HG03521 (cell line): ENCODE measurements around the gene VAV3.

Experiments
- ATAC-seq: cut with Tn5 transposase; IDR thresholded peaks from one replicate; pipeline ENCODE4 v1.9.1; 2021; ENCODE audit warnings: mild to moderate bottlenecking, moderate library complexity; ENCODE audit not compliant: unreplicated experiment

VAV3 gene

DNA sequence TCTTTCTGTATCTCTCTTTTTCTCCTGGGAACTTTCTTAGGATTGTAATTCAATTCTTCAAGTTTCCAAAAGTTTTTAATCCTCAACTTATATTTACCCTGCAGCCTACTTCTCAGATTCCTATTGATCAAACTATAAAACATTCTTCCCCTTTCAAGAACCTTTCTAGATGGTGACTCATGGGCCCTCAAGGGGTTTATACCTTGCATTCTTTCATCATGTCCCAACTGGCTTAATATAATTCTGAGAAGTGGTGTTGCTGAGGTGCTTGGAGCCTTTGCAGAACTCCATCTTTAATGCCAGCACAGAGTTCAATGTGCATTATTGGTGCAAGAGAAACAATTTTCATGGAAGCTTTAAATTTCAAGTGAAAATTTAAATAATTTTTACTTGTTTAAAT is 273.4 kb downstream of the VAV3 start:
- ATAC-seq, result no peak

DNA sequence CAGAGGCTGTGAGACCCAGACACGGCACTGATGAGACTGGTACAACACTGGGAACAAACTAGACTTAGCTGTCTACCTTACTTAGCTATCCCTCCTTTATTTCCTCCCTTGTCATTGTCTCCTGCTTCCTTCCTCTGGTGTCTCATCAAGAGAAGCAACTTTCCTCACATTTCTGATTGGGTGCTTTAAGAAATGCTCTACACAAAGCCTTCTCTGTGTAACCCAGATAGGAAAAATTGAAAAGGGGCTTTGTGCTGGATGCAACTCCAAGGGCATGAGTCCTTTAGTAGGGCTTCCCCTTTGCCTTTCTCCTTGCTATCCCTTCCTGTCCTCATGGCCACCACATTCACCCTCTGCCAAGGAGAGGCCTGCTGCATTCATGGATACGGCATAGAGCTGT is 274.5 kb downstream of the VAV3 start:
- no peak for ATAC-seq

DNA sequence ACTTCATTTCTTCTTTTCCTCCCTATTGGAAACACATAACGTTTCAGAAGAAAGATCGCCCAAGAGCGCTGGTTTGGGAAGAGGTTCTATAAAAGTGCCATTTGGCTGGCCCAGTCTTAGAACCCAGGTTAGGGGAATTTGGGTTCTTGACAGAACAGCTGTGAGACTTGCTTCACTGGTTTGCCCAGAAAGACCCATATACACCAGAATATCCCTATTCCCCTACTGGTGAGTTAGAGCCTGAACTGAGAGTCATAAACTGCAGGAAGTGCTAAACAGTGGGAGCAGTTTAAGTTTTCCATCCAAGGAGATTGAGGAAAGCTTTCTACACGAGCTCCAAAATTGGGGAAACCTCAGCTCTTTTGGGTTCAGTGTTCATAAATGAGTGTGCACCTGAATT is 275.2 kb downstream of the VAV3 start:
- ATAC-seq, result no peak

DNA sequence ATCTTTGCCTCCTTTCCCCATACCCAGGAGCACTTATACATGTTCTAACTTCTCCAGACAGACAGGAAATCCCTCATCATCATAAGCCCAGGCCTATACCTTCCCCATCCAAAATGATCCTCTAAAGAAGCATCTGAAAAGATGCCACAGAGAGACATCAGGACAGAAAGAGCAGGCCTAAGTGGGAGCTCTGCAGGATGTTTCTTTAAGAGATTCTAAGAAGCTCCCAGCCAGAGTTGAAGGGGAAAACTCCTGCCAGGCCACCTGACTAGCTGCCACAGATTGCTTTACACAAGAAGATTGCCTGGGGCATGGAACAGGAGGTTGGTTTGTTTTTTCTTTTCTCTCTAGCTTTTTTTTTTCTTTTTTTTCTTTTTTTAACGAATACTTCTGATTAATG is 275.8 kb downstream of the VAV3 start:
- no peak for ATAC-seq

DNA sequence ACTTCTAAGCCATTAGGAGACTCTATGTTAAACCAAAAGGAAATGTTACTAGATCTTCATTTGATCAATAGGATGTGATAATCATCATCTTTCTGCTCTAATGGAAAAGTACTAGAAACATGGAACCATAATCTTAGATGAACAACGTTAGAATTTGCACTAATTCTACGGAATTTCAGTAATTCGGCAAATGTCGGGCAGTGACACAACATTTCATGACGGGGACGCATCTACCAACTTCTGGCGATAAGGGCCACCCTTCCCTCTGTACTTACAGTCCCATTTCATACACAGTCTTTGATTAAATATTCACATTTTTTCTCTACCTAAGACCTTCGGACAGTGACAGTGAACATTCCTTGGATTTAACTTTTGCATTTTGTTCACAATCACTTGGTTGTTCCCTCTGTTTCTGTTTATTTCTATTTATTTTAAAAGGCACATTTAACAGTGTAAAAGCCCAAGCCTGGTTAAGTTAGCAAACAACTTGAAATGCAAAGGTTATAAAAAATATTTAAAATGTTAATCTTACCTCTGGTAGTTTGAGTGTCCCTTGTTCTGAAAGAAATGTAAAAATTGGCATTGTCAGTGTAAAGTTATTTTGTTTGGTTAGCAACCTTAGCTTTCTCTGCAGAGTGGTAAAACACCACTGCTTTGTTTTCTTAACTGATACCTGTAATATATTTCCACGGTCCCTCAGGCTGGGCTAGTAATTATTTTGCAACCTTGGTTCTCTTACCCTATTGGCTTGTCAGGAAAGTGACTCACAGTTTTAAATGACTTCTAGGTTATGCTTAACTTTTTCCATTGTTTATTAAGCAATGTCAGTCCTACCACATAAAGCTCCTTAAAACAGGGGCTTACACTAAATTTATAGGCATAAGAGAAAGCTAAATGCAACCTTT is 276.9 kb downstream of the VAV3 start:
- ATAC-seq, result no peak

DNA sequence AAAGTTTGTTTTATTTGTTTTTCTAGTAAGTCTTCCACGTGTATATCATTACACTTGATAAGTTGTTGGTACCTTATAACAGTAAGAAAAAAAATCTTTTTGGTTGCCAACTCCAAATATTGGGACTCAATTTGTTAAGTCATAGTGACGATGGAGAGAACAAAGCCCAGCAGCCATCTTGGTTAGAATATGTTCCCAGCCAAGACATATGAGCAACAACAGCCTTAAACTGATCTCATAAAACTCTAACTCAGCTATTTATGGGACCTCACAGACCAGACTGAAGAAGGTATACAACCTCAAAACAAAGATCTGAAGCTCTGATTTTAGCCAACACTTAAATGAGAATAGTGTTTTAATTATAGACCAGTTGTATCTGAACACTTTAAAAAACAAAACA is 281.3 kb downstream of the VAV3 start:
- ATAC-seq, result no peak

DNA sequence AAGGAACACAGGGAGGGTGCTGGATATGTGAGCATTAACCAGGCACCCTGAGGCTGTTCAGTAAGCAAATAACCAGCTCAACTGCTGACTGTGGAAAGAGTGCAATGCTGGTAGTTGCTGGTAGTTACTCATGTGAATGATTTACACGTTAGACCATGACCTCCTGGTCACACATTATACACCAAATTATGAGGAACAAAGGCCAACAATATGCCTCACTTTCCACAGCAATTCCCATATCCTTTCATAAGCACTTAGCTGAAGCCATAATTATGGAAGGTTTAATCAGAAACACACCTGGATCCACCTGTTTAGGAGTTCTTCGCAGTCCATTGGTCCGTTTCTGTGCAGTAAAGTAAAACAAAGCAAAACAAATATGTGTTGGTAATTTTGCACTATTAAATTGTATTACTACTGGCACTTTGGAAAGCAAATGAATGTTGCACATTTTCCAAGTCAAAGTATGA is 281.8 kb downstream of the VAV3 start:
- no peak for ATAC-seq

DNA sequence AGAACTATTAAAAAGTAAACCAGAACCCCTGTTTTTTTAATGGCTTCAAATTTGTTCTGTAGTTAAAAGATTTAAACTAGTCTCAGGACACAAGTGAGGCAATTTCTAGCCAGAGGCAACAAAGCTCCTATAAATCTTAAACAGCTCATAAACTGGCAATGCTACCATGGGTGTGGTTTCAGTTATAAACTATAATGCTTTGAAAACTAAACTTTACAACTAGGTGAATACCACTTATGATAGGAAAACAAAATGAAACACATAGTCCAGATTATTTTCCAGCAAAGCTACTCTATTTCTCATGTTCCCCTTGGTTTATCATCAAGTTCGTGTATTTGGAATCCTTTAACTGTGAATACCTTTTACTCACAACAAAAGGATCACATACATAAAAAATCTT is 282.5 kb downstream of the VAV3 start:
- no peak for ATAC-seq

DNA sequence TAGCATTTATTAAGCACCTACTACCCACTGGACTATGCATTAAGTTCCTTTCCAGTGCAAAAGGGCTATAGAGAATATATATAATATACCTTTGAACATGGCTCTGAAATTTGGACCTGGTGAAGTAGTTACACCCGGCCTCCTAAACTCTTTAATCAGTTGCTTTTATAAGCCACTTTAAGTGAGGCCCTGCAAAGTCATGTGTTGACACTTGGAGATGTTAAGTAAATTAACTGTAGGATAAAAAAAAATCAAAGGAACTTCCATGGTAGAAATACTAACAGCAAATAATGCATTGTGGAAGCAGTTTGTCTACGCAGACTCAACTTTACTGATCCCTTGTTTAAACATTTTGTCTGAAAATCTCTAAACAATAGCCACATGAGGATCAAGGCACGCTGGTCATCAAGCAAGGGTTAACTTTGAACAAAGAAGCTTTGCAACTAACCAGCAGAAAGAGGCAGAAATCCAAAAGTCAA is 283.9 kb downstream of the VAV3 start:
- no peak for ATAC-seq

DNA sequence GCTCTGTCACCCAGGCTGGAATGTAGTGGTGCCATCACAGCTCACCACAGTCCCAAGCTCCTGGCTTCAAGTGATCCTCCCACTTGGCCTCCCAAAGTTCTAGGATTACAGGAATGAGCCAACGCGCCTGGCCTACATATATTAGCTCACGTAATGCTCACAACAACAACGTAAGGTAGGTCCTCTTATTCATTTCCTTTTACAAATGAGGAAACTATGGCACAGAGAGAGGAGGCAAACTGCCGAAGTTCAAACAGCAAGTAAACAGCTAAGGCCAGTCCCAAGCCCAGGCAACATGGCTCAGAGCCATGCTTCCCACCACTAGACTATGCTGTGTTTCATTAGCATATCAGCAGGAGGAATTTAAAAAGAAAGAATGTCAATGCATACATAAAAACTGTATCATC is 284.4 kb downstream of the VAV3 start:
- ATAC-seq, result no peak

DNA sequence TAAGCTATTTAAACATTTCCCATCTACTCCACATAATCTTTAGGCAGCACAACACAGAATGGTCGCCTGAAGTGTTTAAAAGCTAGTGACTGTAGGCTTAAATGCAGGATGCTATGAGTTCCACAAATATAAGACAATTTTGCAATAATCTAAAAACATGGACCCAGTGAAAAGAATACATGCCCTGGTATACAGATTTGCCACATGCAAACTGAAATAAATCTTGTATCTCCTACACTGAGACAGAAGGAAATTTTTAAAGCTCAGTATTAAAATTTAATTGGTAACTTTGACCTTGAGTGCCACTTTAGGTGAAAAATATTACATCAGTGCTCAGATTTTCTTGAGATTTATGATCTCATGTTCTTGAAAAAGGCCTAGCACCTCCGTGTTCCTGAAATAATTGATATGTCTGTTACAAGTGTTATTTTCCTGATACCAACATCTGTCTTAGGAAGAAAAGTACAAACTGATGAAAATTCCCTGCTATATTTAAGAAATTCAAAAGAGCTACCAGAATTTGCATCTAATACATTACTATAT is 285.5 kb downstream of the VAV3 start:
- no peak for ATAC-seq

DNA sequence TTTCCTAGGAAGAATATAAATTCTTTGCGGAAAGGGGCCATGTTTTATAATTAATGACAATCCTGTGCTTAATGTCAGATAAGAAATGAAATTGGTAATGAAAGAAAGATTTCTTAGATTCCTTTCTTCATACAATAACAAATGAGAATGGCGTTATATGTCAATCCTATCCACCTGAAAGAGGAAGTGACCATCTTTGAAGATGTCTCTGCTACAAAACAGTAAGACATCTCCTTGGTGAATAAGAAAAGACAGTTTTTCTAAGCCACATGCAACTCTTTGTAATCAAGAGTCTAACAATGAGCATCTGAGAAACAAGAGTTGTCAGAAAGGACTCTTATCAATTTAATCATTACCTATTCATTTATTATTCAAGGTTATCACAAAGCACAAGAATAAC is 286.0 kb downstream of the VAV3 start:
- no peak for ATAC-seq

DNA sequence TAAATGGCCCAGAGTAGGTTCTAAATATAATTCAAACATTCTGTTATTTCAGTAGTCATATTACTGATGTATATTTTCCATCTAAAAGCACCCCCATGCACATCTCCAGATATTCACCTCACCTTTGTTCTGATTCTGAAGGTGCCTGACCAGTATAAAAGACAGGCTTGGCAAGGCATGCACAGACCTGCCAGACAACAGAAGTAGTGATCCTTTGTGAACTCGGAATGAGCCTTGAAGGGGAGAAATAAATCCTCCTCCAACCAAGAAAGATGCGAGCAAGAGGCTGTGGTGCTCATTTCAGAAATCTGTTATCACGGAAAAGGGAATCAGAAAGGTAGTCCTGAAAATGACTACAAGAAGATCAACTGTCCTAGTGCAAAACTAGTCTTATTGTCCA is 287.3 kb downstream of the VAV3 start:
- no peak for ATAC-seq

DNA sequence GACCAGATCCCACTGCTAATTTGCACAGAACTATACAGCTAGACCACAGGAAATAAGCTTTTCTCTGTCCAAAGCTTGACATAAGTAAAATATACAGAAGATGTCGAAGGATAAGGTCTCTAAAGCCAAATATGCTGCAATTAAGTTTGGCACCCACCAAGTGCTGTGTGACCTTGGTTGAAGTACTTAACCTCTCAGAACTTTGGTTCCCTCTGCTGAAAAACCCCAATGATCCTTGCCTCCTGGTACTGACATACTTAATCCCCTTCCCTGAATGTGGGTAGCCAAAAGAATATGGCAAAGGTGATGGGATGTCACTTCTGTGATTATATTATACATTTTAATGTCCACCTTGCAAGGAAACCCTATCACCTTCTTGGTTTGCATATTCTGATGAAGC is 290.5 kb downstream of the VAV3 start:
- ATAC-seq, result no peak

DNA sequence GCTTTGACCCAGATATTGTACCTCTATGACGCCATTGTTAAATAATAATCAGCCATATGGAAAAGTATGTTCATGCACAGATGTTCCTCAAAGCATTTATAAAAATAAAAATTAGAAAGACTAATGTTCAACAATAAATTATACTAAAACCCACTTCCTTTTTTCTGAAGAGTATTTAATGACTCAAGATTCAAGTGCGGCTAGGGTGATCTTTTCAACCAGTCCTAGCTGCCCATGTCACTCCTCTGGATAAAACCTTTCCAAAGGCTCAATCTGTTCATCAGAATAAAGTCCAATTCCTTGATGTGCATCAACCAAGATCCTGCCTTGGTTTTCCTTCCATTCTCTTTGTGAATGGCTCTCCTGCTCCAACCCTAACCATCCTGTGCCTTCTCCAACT is 292.0 kb downstream of the VAV3 start:
- no peak for ATAC-seq

DNA sequence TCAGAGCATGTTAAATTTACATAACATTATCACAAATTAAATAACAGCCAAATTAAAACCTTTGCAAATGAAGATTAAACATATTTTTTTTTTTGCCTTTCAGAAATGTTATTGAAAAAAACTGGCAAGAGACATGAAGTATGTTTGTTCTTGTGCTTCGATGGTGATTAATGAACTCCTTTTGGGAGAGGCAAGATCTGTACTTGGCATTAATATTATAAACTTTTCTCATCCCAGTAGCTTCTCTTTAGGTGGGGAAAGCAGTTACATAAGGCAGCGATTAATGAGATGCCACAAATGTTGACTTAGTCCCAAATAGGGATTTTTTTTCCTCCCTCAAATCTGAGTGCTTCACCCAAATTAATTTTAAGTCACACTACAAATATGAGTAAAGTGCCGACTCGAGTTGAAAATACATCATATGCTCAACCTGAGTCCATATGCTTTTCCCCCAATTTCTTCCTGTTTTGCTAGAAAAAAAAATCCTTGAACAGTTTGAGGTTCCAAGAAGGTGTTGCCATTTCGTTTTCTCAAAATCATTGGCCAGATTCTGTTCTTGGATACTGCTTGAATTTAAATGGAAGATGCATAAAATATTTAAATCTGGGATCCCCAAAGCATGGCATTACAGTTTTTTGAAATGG is 294.5 kb downstream of the VAV3 start:
- ATAC-seq, result no peak

DNA sequence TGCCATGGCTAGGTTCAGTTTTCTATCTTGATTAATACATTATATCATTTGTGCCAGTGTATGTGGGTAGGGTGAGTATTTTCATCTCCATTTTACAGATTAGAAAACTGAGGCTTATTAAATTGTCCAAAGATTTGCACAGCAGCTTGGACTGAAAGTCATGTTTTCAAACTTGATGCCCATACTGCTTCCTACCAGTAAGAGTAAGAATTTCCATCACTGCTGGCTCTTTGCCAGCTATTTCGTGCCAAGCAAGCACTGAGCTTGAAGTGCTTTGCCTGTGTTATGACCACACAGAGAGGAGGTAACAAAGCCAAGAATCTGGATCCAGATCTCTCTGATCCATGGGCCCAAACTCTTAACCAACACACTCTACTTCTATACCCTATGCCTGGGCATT is 295.0 kb downstream of the VAV3 start:
- no peak for ATAC-seq

DNA sequence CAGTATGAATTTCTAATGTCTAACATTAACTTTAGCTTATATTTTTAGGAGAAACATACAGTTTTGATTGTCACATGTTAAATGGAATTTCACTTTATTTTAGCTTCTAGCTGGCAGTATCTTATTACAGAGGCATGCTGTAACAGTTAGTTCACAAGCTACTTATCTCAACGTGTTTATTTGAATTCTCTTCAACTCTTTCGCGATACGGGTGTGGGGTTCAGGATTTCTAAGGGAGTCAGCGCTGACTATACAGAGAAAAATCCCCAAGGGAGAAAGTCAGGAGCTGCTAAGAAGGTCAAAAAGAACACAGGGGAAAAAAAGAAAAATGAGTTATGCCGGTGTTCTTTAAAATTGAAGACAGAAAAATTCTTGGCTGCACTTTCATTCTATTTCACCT is 296.2 kb downstream of the VAV3 start:
- ATAC-seq, result no peak

DNA sequence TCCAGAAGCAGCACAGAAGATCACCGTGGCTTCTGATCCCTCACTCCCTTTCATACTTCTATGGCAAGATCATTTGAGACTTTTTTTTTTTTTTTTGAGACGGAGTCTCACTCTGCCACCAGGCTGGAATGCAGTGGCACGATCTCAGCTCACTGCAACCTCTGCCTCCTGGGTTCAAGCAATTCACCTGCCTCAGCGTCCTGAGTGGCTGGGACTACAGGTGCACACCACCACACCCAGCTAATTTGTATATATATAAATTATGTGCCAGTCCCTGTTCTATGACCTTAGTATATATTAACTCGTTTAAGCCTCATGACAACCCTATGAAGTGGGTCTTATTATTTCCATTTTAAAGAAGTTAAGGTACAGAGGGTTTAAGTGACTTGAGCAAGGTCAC is 298.5 kb downstream of the VAV3 start:
- no peak for ATAC-seq

DNA sequence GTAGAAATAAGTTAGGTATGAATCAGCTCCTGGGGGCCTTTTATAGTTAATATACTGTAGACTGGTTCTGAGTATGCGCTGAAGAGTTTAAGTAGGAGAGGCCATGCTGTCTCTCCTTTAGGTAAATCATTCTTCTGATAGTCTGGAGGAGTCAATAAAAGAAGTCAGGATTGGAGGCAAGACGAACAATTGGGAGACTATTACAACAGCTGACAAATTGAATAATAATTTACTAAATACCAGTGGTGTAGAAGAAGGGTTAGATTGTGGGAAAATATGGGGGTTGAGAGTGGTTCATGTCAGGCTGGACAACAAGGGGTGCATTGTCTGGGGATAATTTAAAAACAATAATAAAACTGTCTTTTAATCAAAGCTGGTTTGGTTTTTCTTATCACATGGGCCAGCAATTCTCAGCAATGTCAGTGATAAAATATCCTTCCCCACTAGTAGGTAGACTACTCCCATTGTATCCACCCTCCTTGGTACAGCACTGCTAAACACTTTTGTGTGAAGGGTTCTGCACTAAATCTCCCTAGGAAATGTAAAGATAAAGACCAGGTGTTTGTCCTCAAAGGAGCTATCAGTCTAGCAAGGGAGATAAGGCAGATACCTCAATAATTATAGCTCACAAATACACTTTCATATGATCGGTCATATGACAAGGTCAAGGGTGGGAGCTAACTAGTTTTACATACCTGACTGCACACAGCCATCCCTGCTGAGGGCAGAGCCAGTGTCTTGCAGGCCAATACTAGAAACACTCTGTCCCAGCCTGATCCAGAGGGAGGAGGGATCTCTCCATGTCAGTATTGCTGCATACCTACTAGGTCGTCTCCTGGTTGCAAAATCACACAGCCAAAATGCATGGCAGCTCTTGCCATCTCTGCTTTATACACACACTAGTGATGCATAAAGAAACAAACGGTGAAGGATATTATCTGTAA is 299.7 kb downstream of the VAV3 start:
- ATAC-seq, result no peak

DNA sequence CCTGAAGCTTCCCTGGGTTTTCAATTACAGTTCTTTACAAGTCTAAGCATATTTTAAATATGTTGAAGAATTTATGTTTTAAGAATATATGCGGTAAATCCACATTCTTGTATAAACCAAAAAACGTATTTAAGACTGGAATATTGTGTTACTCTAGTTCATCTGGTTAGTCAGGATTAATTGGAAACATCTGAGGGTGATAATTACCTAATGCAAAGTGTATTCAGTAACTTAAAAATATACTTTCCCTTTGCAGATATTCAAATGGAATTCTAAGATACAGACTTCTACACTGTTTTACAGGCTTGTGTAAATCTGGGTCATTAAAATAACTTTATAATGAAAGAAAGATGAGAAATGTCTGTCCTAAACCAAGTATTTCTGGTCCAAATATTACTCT is 302.0 kb downstream of the VAV3 start:
- no peak for ATAC-seq
